ENCODE measurements around the gene RNFT2. TPM values are rescaled to one million over a fixed set of nuclear protein-coding genes. Genes with fewer than 3 reads are reported as not detected.

RNFT2 gene
- total RNA-seq, 1 donor from 2014 or later = 0.66 TPM

DNA sequence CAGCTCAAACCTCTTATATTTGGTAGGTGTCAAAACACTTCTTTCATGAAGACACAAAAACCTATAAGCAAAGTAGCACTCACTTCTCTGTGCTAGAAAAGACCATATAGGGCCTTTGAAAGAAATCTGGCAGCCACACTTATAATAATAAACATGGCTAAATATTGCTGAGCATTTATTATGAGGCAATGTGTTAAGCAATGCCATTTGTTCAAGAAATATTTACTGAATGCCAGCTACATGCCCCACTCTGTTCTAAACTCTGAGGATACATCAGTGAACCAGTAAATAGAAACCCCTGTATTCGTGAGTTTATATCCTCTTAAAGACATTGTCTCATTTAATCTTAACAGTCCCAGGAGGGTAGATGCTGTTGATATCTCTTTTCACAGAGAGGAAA lies 52.0 kb downstream of the RNFT2 start:
- no peak for DNase-seq
- TF ChIP-seq, protein P1, sequence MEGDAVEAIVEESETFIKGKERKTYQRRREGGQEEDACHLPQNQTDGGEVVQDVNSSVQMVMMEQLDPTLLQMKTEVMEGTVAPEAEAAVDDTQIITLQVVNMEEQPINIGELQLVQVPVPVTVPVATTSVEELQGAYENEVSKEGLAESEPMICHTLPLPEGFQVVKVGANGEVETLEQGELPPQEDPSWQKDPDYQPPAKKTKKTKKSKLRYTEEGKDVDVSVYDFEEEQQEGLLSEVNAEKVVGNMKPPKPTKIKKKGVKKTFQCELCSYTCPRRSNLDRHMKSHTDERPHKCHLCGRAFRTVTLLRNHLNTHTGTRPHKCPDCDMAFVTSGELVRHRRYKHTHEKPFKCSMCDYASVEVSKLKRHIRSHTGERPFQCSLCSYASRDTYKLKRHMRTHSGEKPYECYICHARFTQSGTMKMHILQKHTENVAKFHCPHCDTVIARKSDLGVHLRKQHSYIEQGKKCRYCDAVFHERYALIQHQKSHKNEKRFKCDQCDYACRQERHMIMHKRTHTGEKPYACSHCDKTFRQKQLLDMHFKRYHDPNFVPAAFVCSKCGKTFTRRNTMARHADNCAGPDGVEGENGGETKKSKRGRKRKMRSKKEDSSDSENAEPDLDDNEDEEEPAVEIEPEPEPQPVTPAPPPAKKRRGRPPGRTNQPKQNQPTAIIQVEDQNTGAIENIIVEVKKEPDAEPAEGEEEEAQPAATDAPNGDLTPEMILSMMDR (IDR thresholded peaks at IDR 0.05; ENCODE audit: borderline replicate concordance) = no peak
- Histone ChIP-seq H3K27ac (replicated peaks) (no peak overlapping the region), H3K36me3 (no peaks in the 10 kb centered on the region), H3K4me1 (no peaks in the 10 kb centered on the region), H3K9me3 (replicated peaks) (no peaks in the 10 kb centered on the region), H3K4me3 (no peak overlapping the region), H3K27me3 (ENCODE audit: low read depth) (no peaks in the 10 kb centered on the region)
- intact Hi-C loops (cut with micrococcal nuclease) = no loop called here

DNA sequence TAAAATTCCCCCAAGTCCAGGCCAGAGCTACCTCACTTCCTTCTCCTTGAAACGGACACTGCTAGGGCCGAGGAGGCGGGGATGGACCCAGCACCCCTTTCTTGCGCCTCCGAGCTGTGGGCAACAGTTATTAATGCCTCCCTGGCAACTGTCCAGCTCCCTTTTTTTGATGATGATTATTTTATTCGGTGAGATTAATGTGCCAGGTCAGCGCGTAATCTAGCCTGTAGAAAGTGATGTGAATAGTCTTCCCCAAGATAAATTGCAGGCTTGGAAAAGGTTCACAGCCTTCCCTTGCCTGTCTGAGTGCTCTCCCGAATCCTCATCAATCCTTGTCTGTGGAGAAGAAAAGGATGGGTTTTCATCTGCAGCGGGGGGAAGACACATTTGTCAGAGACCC lies 54.3 kb downstream of the RNFT2 start:
- Histone ChIP-seq H3K27ac (replicated peaks) (no peak overlapping the region), H3K4me1 (no peaks in the 10 kb centered on the region), H3K9me3 (replicated peaks) (no peaks in the 10 kb centered on the region), H3K36me3 (no peaks in the 10 kb centered on the region), H3K4me3 (no peak overlapping the region), H3K27me3 (ENCODE audit: low read depth) (no peaks in the 10 kb centered on the region)
- intact Hi-C loops (cut with micrococcal nuclease) = no loop called here
- no peak for DNase-seq
- TF ChIP-seq, protein P1 (IDR thresholded peaks at IDR 0.05; ENCODE audit: borderline replicate concordance) = no peak

DNA sequence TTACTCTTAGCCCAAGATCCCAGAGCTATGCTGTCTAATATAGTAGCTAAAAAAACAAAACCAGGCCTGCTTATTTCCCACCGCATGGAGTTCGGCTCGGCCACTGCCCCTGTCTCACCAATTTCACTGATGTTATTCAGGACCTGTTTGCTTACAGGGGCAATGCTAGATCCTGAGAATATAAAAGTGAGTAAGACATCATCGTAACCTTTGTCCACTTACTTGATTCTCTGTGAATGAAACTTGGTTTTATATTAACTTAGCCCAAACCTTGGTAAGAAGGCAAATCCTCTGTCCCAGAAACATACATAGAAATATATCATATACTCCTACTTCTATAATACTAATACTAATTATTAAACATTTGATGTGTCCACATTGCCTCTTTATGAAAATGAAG lies 56.6 kb downstream of the RNFT2 start:
- peaks cover 4% of the 10 kb centered on the region for H3K36me3 ChIP-seq
- H3K27me3 ChIP-seq (ENCODE audit: low read depth) = no peaks in the 10 kb centered on the region
- H3K4me1 ChIP-seq = no peaks in the 10 kb centered on the region
- TF ChIP-seq, protein P1 (IDR thresholded peaks at IDR 0.05; ENCODE audit: borderline replicate concordance) = no peak
- H3K27ac ChIP-seq (replicated peaks) = no peak overlapping the region
- no peak overlapping the region for H3K4me3 ChIP-seq
- DNase-seq = no peak
- intact Hi-C loops (cut with micrococcal nuclease) = no loop called here
- peaks cover 20% of the 10 kb centered on the region for H3K9me3 ChIP-seq (replicated peaks)

DNA sequence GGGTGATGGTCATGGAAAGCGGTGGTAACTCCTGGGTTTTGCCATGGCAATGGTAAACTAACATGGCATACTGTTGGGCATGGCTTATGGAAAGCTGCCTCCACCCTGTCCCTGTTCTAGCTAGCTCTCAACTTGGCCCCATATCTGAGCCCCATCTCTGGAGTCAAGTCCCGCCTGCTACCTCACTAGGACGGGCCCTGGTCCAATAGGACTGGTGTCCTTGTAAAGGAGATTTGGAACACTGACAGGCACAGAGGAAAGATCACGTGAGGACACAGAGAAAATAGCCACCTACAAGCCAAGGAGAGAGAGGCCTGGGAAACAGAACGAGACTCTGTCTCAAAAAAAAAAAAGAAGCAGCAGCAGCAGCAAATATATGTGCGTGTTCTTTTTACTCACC lies 59.8 kb downstream of the RNFT2 start:
- intact Hi-C loops (cut with micrococcal nuclease) = no loop called here
- TF ChIP-seq, protein P1 (IDR thresholded peaks at IDR 0.05; ENCODE audit: borderline replicate concordance) = no peak
- no peaks in the 10 kb centered on the region for H3K27me3 ChIP-seq (ENCODE audit: low read depth)
- no peak overlapping the region for H3K4me3 ChIP-seq
- DNase-seq = peak; percentile 21
- peaks cover 4% of the 10 kb centered on the region for H3K36me3 ChIP-seq
- H3K27ac ChIP-seq (replicated peaks) = no peak overlapping the region
- peaks cover 25% of the 10 kb centered on the region for H3K9me3 ChIP-seq (replicated peaks)
- H3K4me1 ChIP-seq = no peaks in the 10 kb centered on the region

DNA sequence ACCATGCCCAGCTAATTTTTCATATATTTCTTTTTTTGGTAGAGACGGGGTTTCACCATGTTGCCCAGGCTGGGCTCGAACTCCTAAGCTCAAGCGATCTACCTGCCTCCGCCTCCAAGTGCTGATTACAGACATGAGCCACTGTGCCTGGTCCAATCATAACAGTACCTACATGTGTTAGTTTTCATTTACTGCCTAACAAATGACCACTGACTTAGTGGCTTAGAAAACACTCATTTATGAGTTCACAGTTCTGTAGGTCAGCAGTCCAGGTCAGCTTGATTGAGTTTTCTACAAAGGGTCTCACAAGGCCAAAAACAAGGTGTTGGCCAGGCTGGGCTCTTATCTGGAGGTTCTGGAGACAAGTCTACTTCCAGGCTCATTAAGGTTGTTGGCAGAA lies 60.6 kb downstream of the RNFT2 start:
- Histone ChIP-seq H3K4me3 (no peak overlapping the region), H3K36me3 (peaks cover 4% of the 10 kb centered on the region), H3K27me3 (ENCODE audit: low read depth) (no peaks in the 10 kb centered on the region), H3K9me3 (replicated peaks) (peaks cover 25% of the 10 kb centered on the region), H3K27ac (replicated peaks) (no peak overlapping the region), H3K4me1 (no peaks in the 10 kb centered on the region)
- TF ChIP-seq, protein P1 (IDR thresholded peaks at IDR 0.05; ENCODE audit: borderline replicate concordance) = no peak
- intact Hi-C loops (cut with micrococcal nuclease) = no loop called here
- no peak for DNase-seq

DNA sequence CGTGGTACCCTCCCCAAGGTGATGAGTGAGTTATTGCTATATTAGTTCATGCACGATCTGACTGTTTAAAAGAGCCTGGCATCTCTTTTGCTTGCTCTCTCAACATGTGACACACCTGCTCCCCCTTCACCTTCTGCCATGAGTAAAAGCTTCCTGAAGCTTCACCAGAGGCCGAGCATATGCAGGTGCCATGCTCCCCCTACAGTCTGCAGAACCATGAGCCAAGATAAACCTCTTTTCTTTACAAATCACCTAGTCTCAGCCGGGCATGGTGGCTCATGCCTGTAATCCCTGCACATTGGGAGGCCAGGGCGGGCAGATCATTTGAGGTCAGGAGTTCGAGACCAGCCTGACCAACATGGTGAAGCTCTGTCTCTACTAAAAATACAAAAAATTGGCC lies 61.8 kb downstream of the RNFT2 start:
- no peak overlapping the region for H3K4me3 ChIP-seq
- H3K4me1 ChIP-seq = no peaks in the 10 kb centered on the region
- intact Hi-C loops (cut with micrococcal nuclease) = no loop called here
- peaks cover 4% of the 10 kb centered on the region for H3K36me3 ChIP-seq
- DNase-seq = no peak
- H3K27ac ChIP-seq (replicated peaks) = no peak overlapping the region
- H3K9me3 ChIP-seq (replicated peaks) = peaks cover 25% of the 10 kb centered on the region
- H3K27me3 ChIP-seq (ENCODE audit: low read depth) = no peaks in the 10 kb centered on the region
- TF ChIP-seq, protein P1 (IDR thresholded peaks at IDR 0.05; ENCODE audit: borderline replicate concordance) = no peak
